Measurements from ENCODE around the gene SUPT20HL1. TPM values are rescaled to one million over a fixed set of nuclear protein-coding genes. Genes with fewer than 3 reads are reported as not detected.
"Not testable (repeated sequence)": the region's sequence is repeated elsewhere in the genome, so short reads cannot be mapped to it uniquely, and the experiment has no call there.

The SUPT20HL1 gene
- polyA plus RNA-seq, 1 experiment = not detected

DNA sequence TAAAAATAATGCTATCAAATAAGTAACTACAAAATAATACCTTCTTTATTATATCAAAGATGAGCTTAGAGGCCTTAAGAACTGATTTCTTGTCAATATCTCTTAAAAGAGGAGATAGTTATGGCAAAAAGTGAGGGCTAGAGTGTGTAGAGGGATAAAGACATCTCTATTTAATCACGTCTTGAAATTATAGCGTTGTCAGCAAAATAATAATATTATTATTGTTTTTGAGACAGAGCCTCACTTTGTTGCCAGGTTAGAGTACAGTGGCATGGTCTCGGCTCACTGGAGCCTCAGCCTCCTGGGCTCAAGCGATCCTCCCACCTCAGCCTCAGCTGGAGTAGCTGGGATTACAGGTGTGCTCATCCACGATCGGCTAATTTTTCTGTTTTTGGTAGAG is 18.3 kb downstream of the SUPT20HL1 start:
- CTCF ChIA-PET = no interaction called here
- H3K36me3 ChIP-seq (ENCODE audit: control insufficient read depth, insufficient read depth, low read length) = no peaks in the 10 kb centered on the region
- no peak for DNase-seq (ENCODE audit: low read depth)
- H3K4me3 ChIP-seq (ENCODE audit: low read depth, low read length) = no peak overlapping the region
- H3K27me3 ChIP-seq (ENCODE audit: control insufficient read depth, insufficient read depth, low read length) = no peaks in the 10 kb centered on the region
- TF ChIP-seq, protein P1, sequence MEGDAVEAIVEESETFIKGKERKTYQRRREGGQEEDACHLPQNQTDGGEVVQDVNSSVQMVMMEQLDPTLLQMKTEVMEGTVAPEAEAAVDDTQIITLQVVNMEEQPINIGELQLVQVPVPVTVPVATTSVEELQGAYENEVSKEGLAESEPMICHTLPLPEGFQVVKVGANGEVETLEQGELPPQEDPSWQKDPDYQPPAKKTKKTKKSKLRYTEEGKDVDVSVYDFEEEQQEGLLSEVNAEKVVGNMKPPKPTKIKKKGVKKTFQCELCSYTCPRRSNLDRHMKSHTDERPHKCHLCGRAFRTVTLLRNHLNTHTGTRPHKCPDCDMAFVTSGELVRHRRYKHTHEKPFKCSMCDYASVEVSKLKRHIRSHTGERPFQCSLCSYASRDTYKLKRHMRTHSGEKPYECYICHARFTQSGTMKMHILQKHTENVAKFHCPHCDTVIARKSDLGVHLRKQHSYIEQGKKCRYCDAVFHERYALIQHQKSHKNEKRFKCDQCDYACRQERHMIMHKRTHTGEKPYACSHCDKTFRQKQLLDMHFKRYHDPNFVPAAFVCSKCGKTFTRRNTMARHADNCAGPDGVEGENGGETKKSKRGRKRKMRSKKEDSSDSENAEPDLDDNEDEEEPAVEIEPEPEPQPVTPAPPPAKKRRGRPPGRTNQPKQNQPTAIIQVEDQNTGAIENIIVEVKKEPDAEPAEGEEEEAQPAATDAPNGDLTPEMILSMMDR (IDR thresholded peaks at IDR 0.05; ENCODE audit: insufficient read depth, low read depth, low read length) = no peak
- POLR2A ChIA-PET = no interaction called here

DNA sequence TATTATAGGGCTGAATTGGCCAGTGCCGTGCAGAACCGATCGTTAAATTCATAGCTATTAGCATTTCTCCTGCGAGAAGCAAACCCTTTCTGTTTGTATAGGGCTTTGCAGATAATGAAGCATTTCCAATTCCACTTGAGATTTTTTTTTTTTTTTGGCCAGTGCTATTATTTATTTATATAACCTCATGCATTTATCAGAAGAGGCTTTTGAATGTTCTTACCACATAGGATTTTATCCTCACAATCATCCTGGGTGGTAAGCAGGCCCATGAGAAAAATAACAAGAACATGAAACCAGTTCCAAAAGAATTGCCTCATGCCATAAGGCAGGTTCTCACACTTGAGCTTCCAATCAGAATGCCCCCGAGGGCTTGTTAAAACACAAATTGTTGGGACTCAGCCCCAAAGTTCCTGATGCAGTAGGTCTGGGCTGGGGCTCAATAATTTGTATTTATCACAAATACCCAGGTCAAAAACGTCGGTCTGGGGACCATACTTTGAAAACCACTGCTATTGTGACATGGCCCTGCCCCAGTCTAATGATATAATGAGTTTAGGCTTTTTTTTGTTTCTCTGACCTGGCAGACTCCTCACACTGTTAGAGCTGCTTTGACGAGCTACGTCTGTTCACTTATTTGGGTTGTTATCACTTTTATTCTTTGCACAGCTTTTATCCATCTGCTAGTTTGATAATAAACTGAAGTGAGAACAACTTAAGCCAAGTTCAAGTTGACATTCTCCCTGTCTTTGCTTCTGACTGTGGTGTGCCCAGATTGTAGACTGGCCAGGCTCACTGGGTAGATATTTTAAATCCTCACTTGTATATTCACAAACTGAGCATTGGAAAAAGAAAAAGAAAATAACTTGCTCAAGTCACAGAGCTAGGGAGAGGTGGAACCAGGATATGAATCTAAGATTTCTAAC is 20.1 kb downstream of the SUPT20HL1 start:
- POLR2A ChIA-PET = no interaction called here
- no peak for DNase-seq (ENCODE audit: low read depth)
- no peaks in the 10 kb centered on the region for H3K36me3 ChIP-seq (ENCODE audit: control insufficient read depth, insufficient read depth, low read length)
- TF ChIP-seq, protein P1 (IDR thresholded peaks at IDR 0.05; ENCODE audit: insufficient read depth, low read depth, low read length) = no peak
- no peaks in the 10 kb centered on the region for H3K27me3 ChIP-seq (ENCODE audit: control insufficient read depth, insufficient read depth, low read length)
- H3K4me3 ChIP-seq (ENCODE audit: low read depth, low read length) = no peak overlapping the region
- CTCF ChIA-PET = interaction anchor here (0.6 to 0.7 kb wide), 2 partner anchors 67 to 118 kb away, joined by 3 read pairs; no protein-coding TSS in a partner anchor

DNA sequence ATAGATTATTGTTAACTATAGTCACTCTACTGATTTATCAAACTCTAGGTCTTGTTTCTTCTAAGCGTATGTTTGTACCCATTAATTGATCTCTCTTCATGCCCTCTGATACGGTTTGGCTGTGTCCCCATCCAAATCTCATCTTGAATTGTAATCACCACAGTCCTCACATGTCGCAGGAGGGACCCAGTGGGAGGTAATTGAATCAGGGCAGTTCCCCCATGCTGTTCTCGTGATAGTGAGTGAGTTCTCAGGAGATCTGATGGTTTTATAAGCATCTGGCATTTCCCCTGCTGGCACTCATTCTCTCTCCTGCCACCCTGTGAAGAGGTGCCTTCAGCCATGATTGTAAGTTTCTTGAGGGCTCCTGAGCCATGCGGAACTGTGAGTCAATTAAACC is 21.9 kb downstream of the SUPT20HL1 start:
- DNase-seq (ENCODE audit: low read depth); H3K4me3 ChIP-seq (ENCODE audit: low read depth, low read length); POLR2A ChIA-PET; CTCF ChIA-PET; H3K36me3 ChIP-seq (ENCODE audit: control insufficient read depth, insufficient read depth, low read length); H3K27me3 ChIP-seq (ENCODE audit: control insufficient read depth, insufficient read depth, low read length): not testable (repeated sequence)

DNA sequence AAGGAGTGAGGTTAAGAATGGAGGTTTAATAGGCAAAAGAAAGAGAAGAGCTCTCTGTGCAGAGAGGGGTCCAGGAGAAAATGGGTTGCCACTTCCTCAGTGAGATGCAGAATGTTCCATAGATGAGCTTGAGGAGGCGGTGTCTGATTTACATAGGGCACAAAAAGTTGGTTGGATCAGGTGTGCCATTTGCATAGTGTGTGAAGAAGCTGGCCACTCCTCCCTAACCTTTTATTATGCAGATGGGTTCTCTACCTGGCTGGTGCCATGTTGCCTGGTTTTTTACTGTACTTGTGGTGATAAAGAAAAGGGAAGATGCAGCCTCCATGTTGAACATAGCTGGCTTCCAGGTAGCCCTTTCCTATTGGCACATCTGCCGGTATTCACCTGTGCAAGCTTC is 27.3 kb downstream of the SUPT20HL1 start:
- CTCF ChIA-PET = interaction anchor here (0.9 kb wide), 1 partner anchor 8 kb away, joined by 3 read pairs; no protein-coding TSS in a partner anchor
- TF ChIP-seq, protein P1 (IDR thresholded peaks at IDR 0.05; ENCODE audit: insufficient read depth, low read depth, low read length) = no peak
- Histone ChIP-seq H3K27me3 (ENCODE audit: control insufficient read depth, insufficient read depth, low read length) (no peaks in the 10 kb centered on the region; the same call in 1 of the 2 replicates), H3K4me3 (ENCODE audit: low read depth, low read length) (no peak overlapping the region), H3K36me3 (ENCODE audit: control insufficient read depth, insufficient read depth, low read length) (no peaks in the 10 kb centered on the region)
- no peak for DNase-seq (ENCODE audit: low read depth)
- POLR2A ChIA-PET = no interaction called here

DNA sequence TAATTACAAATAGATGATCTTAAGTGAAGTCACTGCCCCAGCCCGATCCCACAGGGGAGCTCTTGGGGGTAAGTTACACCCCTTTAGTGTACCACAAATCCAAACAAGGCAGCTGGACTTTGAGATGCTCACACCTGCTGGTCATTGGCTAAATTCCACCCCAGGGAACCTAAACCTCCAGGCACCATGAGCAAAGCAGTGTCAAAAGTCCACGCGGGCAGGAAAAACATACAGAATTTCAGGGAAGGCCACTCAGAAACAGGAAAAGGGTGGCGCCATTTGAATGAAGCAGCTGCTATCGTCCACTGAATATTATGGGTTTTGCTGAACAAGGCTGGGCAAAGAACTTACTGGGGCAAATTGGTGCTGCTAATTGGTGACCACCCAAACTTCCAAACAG is 30.9 kb downstream of the SUPT20HL1 start:
- no peak for DNase-seq (ENCODE audit: low read depth)
- H3K27me3 ChIP-seq (ENCODE audit: control insufficient read depth, insufficient read depth, low read length) = no peaks in the 10 kb centered on the region; the same call in none of the 2 replicates
- H3K36me3 ChIP-seq (ENCODE audit: control insufficient read depth, insufficient read depth, low read length) = no peaks in the 10 kb centered on the region
- TF ChIP-seq, protein P1 (IDR thresholded peaks at IDR 0.05; ENCODE audit: insufficient read depth, low read depth, low read length) = no peak
- H3K4me3 ChIP-seq (ENCODE audit: low read depth, low read length) = no peak overlapping the region
- ChIA-PET CTCF (interaction anchor here (0.6 kb wide), 1 partner anchor 179 kb away, joined by 4 read pairs; no protein-coding TSS in a partner anchor), POLR2A (no interaction called here)
